Measurements from ENCODE around the gene DOCK6. TPM values are rescaled to one million over a fixed set of nuclear protein-coding genes. Genes with fewer than 3 reads are reported as not detected.

DOCK6 gene
- polyA plus RNA-seq, 1 donor from 2014 or later: not detected

DNA sequence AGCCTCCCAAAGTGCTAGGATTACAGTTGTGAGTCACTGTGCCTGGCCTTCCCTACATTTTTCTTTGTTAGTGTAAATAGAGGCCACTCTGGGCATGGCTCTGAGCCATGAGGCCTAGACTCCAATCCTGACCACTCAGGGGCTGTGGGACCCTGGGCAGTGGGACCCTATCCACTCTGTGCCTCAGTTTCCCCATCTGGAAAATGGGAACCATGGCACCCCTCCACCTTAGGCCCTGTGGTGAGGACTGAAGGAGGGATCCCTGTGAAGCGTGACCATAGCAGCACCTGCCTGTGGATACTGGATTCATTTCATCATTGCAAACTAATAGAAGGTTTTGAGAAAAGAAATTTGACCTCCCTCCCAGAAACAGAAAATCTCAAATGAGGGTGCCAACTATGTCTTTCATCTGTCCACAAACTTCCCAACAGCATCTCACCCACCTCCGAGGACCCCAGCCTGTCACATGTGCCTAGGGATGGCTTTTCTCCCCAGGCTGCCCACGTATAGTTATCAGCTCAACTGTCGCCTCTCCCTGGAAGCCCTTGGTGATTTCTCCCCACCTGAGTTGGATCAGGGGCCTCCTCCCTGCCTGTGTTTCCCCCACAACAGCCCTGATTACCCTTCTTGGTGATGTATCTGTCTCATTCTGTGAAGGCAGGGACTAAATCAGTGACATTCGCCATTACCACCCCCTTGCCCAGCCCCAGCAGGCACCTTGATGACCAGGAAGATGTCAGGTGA is 17.3 kb downstream of the DOCK6 start:
- no peaks in the 10 kb centered on the region for H3K27me3 ChIP-seq (ENCODE audit: insufficient read depth, low read depth, low read length)
- H3K9me2 ChIP-seq (ENCODE audit: insufficient read depth, low read length): no peaks in the 10 kb centered on the region
- TF ChIP-seq, protein P1, sequence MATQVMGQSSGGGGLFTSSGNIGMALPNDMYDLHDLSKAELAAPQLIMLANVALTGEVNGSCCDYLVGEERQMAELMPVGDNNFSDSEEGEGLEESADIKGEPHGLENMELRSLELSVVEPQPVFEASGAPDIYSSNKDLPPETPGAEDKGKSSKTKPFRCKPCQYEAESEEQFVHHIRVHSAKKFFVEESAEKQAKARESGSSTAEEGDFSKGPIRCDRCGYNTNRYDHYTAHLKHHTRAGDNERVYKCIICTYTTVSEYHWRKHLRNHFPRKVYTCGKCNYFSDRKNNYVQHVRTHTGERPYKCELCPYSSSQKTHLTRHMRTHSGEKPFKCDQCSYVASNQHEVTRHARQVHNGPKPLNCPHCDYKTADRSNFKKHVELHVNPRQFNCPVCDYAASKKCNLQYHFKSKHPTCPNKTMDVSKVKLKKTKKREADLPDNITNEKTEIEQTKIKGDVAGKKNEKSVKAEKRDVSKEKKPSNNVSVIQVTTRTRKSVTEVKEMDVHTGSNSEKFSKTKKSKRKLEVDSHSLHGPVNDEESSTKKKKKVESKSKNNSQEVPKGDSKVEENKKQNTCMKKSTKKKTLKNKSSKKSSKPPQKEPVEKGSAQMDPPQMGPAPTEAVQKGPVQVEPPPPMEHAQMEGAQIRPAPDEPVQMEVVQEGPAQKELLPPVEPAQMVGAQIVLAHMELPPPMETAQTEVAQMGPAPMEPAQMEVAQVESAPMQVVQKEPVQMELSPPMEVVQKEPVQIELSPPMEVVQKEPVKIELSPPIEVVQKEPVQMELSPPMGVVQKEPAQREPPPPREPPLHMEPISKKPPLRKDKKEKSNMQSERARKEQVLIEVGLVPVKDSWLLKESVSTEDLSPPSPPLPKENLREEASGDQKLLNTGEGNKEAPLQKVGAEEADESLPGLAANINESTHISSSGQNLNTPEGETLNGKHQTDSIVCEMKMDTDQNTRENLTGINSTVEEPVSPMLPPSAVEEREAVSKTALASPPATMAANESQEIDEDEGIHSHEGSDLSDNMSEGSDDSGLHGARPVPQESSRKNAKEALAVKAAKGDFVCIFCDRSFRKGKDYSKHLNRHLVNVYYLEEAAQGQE (IDR thresholded peaks at IDR 0.05; ENCODE audit: borderline replicate concordance): no peak
- TF ChIP-seq MXI1 (conservative IDR thresholded peaks at IDR 0.05; ENCODE audit: poor library complexity, severe bottlenecking) (no peak), TAF1 (IDR thresholded peaks at IDR 0.05; ENCODE audit: low read depth) (no peak), SMC3 (conservative IDR thresholded peaks at IDR 0.05; ENCODE audit: poor library complexity) (no peak), EP300 (conservative IDR thresholded peaks at IDR 0.05; ENCODE audit: poor library complexity, severe bottlenecking) (no peak), RAD21 (conservative IDR thresholded peaks at IDR 0.05) (no peak), EZH2 (IDR thresholded peaks at IDR 0.05; ENCODE audit: borderline replicate concordance, insufficient read depth, low read length, poor library complexity, severe bottlenecking) (no peak), POLR2AphosphoS5 (IDR thresholded peaks at IDR 0.05) (no peak)
- TF ChIP-seq, protein P2, sequence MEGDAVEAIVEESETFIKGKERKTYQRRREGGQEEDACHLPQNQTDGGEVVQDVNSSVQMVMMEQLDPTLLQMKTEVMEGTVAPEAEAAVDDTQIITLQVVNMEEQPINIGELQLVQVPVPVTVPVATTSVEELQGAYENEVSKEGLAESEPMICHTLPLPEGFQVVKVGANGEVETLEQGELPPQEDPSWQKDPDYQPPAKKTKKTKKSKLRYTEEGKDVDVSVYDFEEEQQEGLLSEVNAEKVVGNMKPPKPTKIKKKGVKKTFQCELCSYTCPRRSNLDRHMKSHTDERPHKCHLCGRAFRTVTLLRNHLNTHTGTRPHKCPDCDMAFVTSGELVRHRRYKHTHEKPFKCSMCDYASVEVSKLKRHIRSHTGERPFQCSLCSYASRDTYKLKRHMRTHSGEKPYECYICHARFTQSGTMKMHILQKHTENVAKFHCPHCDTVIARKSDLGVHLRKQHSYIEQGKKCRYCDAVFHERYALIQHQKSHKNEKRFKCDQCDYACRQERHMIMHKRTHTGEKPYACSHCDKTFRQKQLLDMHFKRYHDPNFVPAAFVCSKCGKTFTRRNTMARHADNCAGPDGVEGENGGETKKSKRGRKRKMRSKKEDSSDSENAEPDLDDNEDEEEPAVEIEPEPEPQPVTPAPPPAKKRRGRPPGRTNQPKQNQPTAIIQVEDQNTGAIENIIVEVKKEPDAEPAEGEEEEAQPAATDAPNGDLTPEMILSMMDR (IDR thresholded peaks at IDR 0.05; ENCODE audit: poor library complexity, severe bottlenecking): no peak
- H3K9ac ChIP-seq (ENCODE audit: low read length): no peak overlapping the region
- H3F3A ChIP-seq (ENCODE audit: insufficient read depth, low read length, poor library complexity, severe bottlenecking): no peaks in the 10 kb centered on the region
- H3K36me3 ChIP-seq (ENCODE audit: insufficient read depth, low read length): no peaks in the 10 kb centered on the region
- H3K4me3 ChIP-seq (ENCODE audit: low read length): no peak overlapping the region
- H3K9me3 ChIP-seq (ENCODE audit: low read length): no peaks in the 10 kb centered on the region
- no peak overlapping the region for H2AFZ ChIP-seq (ENCODE audit: low read depth, low read length)
- H3K4me2 ChIP-seq (ENCODE audit: low read length): no peak overlapping the region
- H4K20me1 ChIP-seq (ENCODE audit: insufficient read depth): no peaks in the 10 kb centered on the region
- no peak overlapping the region for H3K27ac ChIP-seq (ENCODE audit: low read length)
- H3K79me2 ChIP-seq (replicated peaks; ENCODE audit: insufficient read depth, low read length): no peaks in the 10 kb centered on the region

DNA sequence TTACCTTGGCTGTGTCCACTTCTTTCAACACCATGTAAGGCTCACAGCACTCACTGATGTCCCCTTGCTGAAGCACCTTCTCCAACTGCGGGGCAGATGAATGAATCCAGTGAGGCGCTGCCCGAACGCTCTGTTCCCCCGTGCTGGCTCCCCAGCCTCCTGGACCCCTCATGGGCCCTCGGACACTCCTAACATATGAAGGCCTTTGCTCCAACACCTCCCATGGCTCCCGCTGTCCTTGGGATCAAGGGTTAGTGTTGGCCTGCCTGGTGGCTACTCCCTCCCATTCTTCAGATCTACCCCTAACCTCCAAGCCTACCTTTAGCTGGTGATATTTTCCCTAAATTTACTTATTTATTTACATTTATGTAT is 18.5 kb downstream of the DOCK6 start:
- no peak overlapping the region for H3K27ac ChIP-seq (ENCODE audit: low read length)

More for the DNA sequence above, 18.5 kb downstream of the DOCK6 start:
- Histone ChIP-seq H3K4me2 (ENCODE audit: low read length) (no peak overlapping the region), H3F3A (ENCODE audit: insufficient read depth, low read length, poor library complexity, severe bottlenecking) (no peaks in the 10 kb centered on the region), H3K36me3 (ENCODE audit: insufficient read depth, low read length) (no peaks in the 10 kb centered on the region), H3K9ac (ENCODE audit: low read length) (no peak overlapping the region), H3K79me2 (replicated peaks; ENCODE audit: insufficient read depth, low read length) (no peaks in the 10 kb centered on the region), H3K27me3 (ENCODE audit: insufficient read depth, low read depth, low read length) (no peaks in the 10 kb centered on the region), H3K9me2 (ENCODE audit: insufficient read depth, low read length) (no peaks in the 10 kb centered on the region), H2AFZ (ENCODE audit: low read depth, low read length) (no peak overlapping the region), H3K9me3 (ENCODE audit: low read length) (no peaks in the 10 kb centered on the region), H3K4me3 (ENCODE audit: low read length) (no peak overlapping the region), H4K20me1 (ENCODE audit: insufficient read depth) (no peaks in the 10 kb centered on the region)
- TF ChIP-seq POLR2AphosphoS5 (IDR thresholded peaks at IDR 0.05) (no peak), EZH2 (IDR thresholded peaks at IDR 0.05; ENCODE audit: borderline replicate concordance, insufficient read depth, low read length, poor library complexity, severe bottlenecking) (no peak), MXI1 (conservative IDR thresholded peaks at IDR 0.05; ENCODE audit: poor library complexity, severe bottlenecking) (no peak), SMC3 (conservative IDR thresholded peaks at IDR 0.05; ENCODE audit: poor library complexity) (no peak), EP300 (conservative IDR thresholded peaks at IDR 0.05; ENCODE audit: poor library complexity, severe bottlenecking) (no peak), TAF1 (IDR thresholded peaks at IDR 0.05; ENCODE audit: low read depth) (no peak), RAD21 (conservative IDR thresholded peaks at IDR 0.05) (no peak)
- TF ChIP-seq, protein P1 (IDR thresholded peaks at IDR 0.05; ENCODE audit: borderline replicate concordance): no peak
- TF ChIP-seq, protein P2 (IDR thresholded peaks at IDR 0.05; ENCODE audit: poor library complexity, severe bottlenecking): no peak

All from neural cell (in vitro differentiated cells).